Activated naive CD4-positive, alpha-beta T cell treated with anti-CD3 and anti-CD28 coated beads, Interleukin-2, amount 50 U/mL, for 72 hours (primary cell): ENCODE results near the gene BICC1. TPM values are rescaled to one million over a fixed set of nuclear protein-coding genes. Genes with fewer than 3 reads are reported as not detected.

Experiments used
- ATAC-seq, 2 donors: fragments of 150-1000 bp; cut with Tn5 transposase; 2 replicates each; pipeline ENCODE4 v1.10.0; 2021; ENCODE audit warnings: mild to moderate bottlenecking in 2 of 2, moderate library complexity in 2 of 2
- DNase-seq, 2 donors: peaks; one replicate each; pipeline ENCODE4 v3.0.0; 2021 to 2022; ENCODE audit warnings: low spot score in 2 of 2
- H3K27ac Mint-ChIP-seq, 2 donors: one replicate each; pipeline ENCODE4 v1.8.0; 2022; ENCODE audit warnings: mild to moderate bottlenecking in 2 of 2, mixed read lengths in 2 of 2
- H3K36me3 Mint-ChIP-seq, 2 donors: one replicate each; pipeline ENCODE4 v1.8.0; 2022; ENCODE audit warnings: mixed read lengths in 2 of 2
- H3K9me3 Mint-ChIP-seq, 2 donors: one replicate each; pipeline ENCODE4 v1.8.0; 2022; ENCODE audit warnings: mixed read lengths in 2 of 2
- total RNA-seq, 2 donors: library from RNA; stranded (reverse); gene quantifications; one replicate each; pipeline ENCODE4 v1.2.3, GENCODE V29; 2022

Gene BICC1
- total RNA-seq, 2 donors from 2014 or later = 0.10 TPM; not detected in 1

DNA sequence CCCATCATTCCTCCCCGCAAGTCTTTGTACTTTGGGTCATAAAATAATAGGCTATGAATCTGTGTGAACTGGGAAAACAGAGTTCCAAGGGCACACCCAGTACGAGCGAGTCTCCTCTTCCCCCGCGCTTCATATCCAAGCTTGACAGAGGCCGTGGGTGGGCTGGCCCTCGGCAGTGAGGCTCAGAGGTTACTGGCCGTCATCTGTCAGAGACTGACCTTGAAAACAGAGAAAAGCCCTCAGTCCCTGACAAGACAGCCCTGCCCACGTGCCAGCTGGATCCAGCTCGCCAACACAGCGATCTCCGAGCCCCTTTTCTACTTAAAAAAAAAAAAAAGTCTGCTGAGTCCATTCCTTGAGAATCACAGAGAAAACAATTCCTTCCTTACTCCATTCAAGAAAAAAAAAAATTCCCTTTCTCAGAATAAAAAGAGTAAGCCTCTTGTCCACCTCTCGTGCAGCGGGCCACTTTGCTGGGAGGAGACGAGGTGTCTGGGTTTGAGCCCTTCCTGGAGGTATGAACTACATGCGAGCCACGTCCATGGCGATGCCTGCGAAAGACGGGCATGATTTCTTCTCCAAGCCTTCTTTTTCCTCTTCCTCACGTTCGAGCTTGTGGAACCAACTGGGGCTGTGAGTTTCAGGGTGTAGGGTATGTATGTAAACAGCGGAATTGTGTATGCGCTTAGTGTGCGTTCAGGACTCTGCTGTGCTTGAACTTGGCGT is 744 bp upstream of the BICC1 start:
- peaks cover 7% of the 10 kb centered on the region in 2 donors for H3K36me3 Mint-ChIP-seq
- peak in 1 of 2 donors; percentile 6 for ATAC-seq
- no peak for DNase-seq
- no peaks in the 10 kb centered on the region for H3K9me3 Mint-ChIP-seq
- H3K27ac Mint-ChIP-seq = no peak overlapping the region

DNA sequence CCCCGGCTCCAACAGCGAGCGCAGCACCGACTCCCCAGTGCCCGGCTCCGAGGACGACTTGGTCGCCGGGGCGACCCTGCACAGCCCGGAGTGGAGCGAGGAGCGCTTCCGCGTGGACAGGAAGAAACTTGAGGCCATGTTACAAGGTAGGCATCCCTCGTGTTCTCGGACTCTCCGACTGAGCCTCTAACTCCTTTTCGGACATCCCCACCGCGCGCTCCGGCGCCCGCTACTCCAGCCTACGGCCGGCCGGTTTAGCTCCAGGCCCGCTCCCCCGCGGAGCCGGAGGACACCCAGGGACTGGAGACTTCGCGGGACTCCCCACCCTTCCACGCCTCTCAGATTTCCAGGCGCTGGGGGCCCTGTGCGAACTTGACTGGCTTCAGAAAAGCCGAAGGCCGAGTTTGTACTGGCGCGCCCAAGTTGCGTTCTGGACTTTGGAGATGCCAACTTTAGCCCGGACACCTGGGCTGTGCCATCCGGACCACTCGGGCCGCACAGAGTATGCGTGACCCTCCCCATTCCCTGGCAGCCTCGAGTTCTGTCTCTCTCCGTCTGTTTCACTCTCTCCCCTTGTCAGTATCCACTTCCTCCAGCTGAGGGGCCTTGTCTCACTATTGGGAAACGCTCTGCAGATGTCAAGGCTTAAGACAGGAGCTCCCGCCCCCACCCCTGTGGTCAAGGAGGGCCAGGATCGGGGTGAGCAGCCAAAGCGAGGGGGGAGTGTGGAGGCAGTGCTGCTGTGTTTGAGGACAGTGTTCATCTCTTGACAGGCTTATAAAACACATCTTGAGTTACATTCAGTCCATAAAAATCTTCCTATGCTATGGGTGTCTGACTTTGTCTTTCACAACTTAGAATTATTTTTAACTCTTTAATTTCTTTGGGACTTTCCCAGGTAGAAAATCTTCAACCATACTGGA is 777 bp downstream of the BICC1 start:
- peak in 1 of 2 donors; percentile 33 for ATAC-seq
- DNase-seq = no peak
- Mint-ChIP-seq H3K36me3 (peaks cover 7% of the 10 kb centered on the region in 2 donors), H3K27ac (peak overlapping the region in 1 of 2 donors; percentile 32), H3K9me3 (no peaks in the 10 kb centered on the region)

- no peak for DNase-seq
- ATAC-seq = peak in 1 of 2 donors; percentile 71
- no peaks in the 10 kb centered on the region for H3K9me3 Mint-ChIP-seq
These were observed 1.6 kb downstream of the BICC1 start for GRCh38 chr10:58514111-58514770.

DNA sequence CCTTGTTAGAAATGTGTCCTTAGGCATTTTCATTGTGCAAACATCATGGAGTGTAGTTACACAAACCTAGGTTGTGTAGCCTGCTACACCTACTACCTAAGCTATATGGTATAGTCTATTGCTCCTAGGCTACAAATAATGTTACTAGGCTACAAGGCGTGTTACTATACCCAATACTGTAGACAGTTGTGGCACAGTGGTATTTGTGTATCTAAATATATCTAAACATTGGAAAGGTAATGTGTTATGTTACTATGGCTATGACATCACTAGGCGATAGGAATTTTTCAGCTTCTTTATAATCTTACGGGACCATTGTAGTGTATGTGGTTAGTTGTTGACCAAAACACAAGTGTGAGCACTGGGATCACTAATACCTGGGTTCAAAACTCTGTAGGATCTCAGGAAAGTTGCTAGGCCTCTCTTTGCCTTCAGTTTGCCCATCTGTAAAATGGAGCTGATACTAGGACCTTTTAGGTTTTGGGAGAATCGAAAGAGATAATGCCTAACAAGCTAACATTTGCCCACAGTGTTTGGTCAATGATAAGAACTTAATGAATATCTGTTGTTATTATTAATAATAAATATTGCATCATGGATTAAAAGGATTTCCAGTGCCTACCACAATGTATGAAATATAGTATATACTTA is 2.7 kb downstream of the BICC1 start:
- no peak for DNase-seq
- no peak for ATAC-seq
- Mint-ChIP-seq H3K27ac (no peak overlapping the region), H3K9me3 (no peaks in the 10 kb centered on the region), H3K36me3 (peaks cover 7% of the 10 kb centered on the region in 2 donors)

More at GRCh38 chr10:58514111-58514770, 1.6 kb downstream of the BICC1 start:
- Mint-ChIP-seq H3K36me3 (peaks cover 7% of the 10 kb centered on the region in 2 donors), H3K27ac (no peak overlapping the region)

- Mint-ChIP-seq H3K36me3 (peaks cover 7% of the 10 kb centered on the region in 2 donors), H3K9me3 (no peaks in the 10 kb centered on the region), H3K27ac (no peak overlapping the region)
- ATAC-seq = no peak
- no peak for DNase-seq
These were observed 3.4 kb downstream of the BICC1 start for GRCh38 chr10:58516119-58516518.

DNA sequence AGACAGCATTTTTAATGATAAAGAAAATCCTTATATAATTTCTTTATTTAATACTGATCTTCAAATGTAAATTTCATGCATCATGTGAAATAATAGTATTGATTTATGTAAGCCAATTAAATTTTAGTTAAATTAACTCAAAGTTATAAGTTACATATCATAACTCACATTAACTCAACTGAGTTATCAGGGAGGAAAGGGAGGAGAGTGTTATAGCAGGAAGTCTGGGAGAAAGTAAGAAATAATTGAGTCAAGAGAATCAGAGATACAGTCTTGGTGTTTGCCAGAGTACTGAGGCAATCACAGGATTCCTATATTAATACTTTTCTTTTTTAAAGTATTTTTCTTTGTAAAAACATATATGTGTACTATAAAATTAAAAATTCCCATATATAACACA is 4.0 kb downstream of the BICC1 start:
- no peak overlapping the region for H3K27ac Mint-ChIP-seq
- peaks cover 7% of the 10 kb centered on the region in 2 donors for H3K36me3 Mint-ChIP-seq
- DNase-seq = no peak
- H3K9me3 Mint-ChIP-seq = no peaks in the 10 kb centered on the region
- ATAC-seq = no peak

GRCh38 chr10:58517081-58517480 is 4.4 kb downstream of the BICC1 start:
- ATAC-seq = no peak
- Mint-ChIP-seq H3K27ac (no peak overlapping the region), H3K9me3 (no peaks in the 10 kb centered on the region), H3K36me3 (peaks cover 6% of the 10 kb centered on the region in 2 donors)
- no peak for DNase-seq

- ATAC-seq (peak in 1 of 2 donors; percentile 62), DNase-seq (no peak)
- Mint-ChIP-seq H3K9me3 (peaks cover 4% of the 10 kb centered on the region in 2 donors), H3K27ac (no peak overlapping the region), H3K36me3 (no peaks in the 10 kb centered on the region)
These were observed 5.1 kb downstream of the BICC1 start for GRCh38 chr10:58517491-58518355.

GRCh38 chr10:58518775-58519174 is 6.1 kb downstream of the BICC1 start:
- DNase-seq (no peak), ATAC-seq (no peak)
- Mint-ChIP-seq H3K36me3 (no peaks in the 10 kb centered on the region), H3K9me3 (peaks cover 4% of the 10 kb centered on the region in 2 donors), H3K27ac (no peak overlapping the region)

DNA sequence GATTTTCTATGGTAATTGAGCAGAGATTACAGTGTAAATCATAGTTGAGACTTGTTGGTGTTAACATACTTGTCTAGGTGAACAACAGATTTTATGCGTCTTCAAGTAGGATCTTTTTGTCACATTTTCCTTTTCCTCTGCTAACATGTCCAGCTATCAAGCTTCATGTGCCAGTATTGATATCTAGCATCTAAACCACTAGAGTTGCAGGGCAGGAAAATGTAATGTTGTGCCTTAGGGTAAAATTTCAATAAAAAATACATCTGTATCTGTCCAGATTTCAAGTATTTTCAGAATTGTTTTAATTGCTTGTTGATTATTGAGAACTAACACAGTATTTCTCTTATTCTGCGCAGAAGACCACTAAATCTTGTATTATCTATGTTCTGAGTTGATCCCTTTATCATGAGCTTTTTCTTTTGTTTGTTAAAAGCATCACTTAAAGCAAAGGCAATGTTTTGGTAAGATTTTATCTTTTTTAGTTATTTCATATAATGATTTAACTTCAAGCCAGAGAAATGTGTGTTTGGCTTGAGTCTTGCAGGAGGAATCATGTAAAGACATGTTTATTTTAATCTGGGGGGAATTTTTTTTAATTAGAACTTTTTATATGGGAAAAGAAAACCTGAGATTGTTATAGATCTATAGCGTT is 16.5 kb downstream of the BICC1 start:
- DNase-seq (no peak), ATAC-seq (no peak)
- H3K27ac Mint-ChIP-seq = no peak overlapping the region
- no peaks in the 10 kb centered on the region for H3K36me3 Mint-ChIP-seq
- H3K9me3 Mint-ChIP-seq = no peaks in the 10 kb centered on the region

GRCh38 chr10:58531084-58531695 is 18.5 kb downstream of the BICC1 start:
- Mint-ChIP-seq H3K36me3 (peaks cover 0 to 10% of the 10 kb centered on the region in 2 donors), H3K9me3 (peaks cover 0 to 10% of the 10 kb centered on the region in 2 donors), H3K27ac (no peak overlapping the region)
- ATAC-seq (peak in 1 of 2 donors; percentile 79), DNase-seq (peak in 1 of 2 donors; percentile 68)

- DNase-seq (no peak), ATAC-seq (no peak)
These were observed 22.6 kb downstream of the BICC1 start for GRCh38 chr10:58535311-58535710.

GRCh38 chr10:58543141-58543540 is 30.5 kb downstream of the BICC1 start:
- H3K27ac Mint-ChIP-seq = no peak overlapping the region
- peaks cover 0 to 6% of the 10 kb centered on the region in 2 donors for H3K9me3 Mint-ChIP-seq
- ATAC-seq = no peak
- H3K36me3 Mint-ChIP-seq = no peaks in the 10 kb centered on the region
- DNase-seq = no peak

More at GRCh38 chr10:58535311-58535710, 22.6 kb downstream of the BICC1 start:
- Mint-ChIP-seq H3K36me3 (peaks cover 0 to 17% of the 10 kb centered on the region in 2 donors), H3K27ac (no peak overlapping the region), H3K9me3 (peaks cover 0 to 19% of the 10 kb centered on the region in 2 donors)

GRCh38 chr10:58544135-58544534 is 31.5 kb downstream of the BICC1 start:
- Mint-ChIP-seq H3K36me3 (no peaks in the 10 kb centered on the region), H3K9me3 (peaks cover 0 to 4% of the 10 kb centered on the region in 2 donors), H3K27ac (no peak overlapping the region)
- DNase-seq (no peak), ATAC-seq (no peak)

DNA sequence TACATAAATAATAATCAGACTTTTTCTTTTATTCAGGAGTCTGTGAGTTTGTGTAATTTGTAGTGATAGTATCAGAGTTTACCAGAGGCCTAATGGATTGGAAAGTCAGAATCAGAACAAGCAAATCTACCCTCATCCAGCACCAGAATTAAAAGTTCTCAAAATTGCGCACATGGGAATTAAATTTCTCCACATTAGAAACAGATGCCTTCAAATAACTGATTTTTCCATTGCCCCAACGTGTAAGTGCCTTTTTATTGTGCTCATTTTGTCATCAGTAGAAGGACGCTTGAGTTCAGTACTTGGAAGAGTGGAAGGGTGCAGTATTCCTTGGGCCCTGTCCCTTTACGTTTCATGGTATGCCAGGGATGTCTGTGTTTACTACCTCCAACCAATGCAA is 32.8 kb downstream of the BICC1 start:
- Mint-ChIP-seq H3K27ac (no peak overlapping the region), H3K9me3 (no peaks in the 10 kb centered on the region), H3K36me3 (no peaks in the 10 kb centered on the region)
- no peak for ATAC-seq
- no peak for DNase-seq
